Ectodermal cell (in vitro differentiated cells): Measurements from ENCODE around the gene MB21D2.
"Not testable (repeated sequence)": the region's sequence is repeated elsewhere in the genome, so short reads cannot be mapped to it uniquely, and the experiment has no call there.

Source experiments
- H3K27ac ChIP-seq: 2 replicates; pipeline ENCODE4 v1.7.0; 2013; ENCODE audit warnings: mild to moderate bottlenecking, low read depth, low read length; ENCODE audit not compliant: insufficient read depth, poor library complexity, severe bottlenecking
- H3K27me3 ChIP-seq: 2 replicates; pipeline ENCODE4 v1.7.0; 2013; ENCODE audit warnings: mild to moderate bottlenecking, low read length; ENCODE audit not compliant: insufficient read depth, control insufficient read depth, poor library complexity, severe bottlenecking
- H3K36me3 ChIP-seq: one replicate; pipeline ENCODE4 v1.7.0; 2013; ENCODE audit warnings: low read length; ENCODE audit not compliant: control insufficient read depth, insufficient read depth
- H3K4me1 ChIP-seq: one replicate; pipeline ENCODE4 v1.7.0; 2013; ENCODE audit warnings: low read length; ENCODE audit not compliant: control insufficient read depth, insufficient read depth
- H3K4me3 ChIP-seq: 2 replicates; pipeline ENCODE4 v1.7.0; 2013; ENCODE audit warnings: low read depth, low read length, control low read depth; ENCODE audit not compliant: insufficient read depth
- H3K9me3 ChIP-seq: 2 replicates; pipeline ENCODE4 v1.7.0; 2013; ENCODE audit warnings: mild to moderate bottlenecking, low read length, moderate library complexity; ENCODE audit not compliant: control insufficient read depth
- WGBS, 2 experiments: methylation state at CpG; one replicate each; pipeline ENCODE4 v1.1.7; 2013; ENCODE audit warnings: missing lambda C conversion rate in 2 of 2; 5-methylcytosine and 5-hydroxymethylcytosine counted together

Gene MB21D2

GRCh38 chr3:192816351-192816750 lies 101.3 kb downstream of the MB21D2 start:
- Histone ChIP-seq H3K4me1 (no peaks in the 10 kb centered on the region), H3K27ac (no peak overlapping the region), H3K4me3 (no peak overlapping the region), H3K36me3 (no peaks in the 10 kb centered on the region), H3K9me3 (no peaks in the 10 kb centered on the region), H3K27me3 (no peaks in the 10 kb centered on the region)
- 55 to 62% methylated on average over 4 of the region's 4 CpGs for WGBS, 2 experiments

- no peaks in the 10 kb centered on the region for H3K9me3 ChIP-seq
- H3K4me1 ChIP-seq: no peaks in the 10 kb centered on the region
- WGBS, 2 experiments: 43 to 51% methylated on average over 4 of the region's 4 CpGs
- no peaks in the 10 kb centered on the region for H3K36me3 ChIP-seq
- no peak overlapping the region for H3K4me3 ChIP-seq
- H3K27me3 ChIP-seq: no peaks in the 10 kb centered on the region
- H3K27ac ChIP-seq: no peak overlapping the region
Observed at GRCh38 chr3:192812743-192813383, 104.8 kb downstream of the MB21D2 start.

DNA sequence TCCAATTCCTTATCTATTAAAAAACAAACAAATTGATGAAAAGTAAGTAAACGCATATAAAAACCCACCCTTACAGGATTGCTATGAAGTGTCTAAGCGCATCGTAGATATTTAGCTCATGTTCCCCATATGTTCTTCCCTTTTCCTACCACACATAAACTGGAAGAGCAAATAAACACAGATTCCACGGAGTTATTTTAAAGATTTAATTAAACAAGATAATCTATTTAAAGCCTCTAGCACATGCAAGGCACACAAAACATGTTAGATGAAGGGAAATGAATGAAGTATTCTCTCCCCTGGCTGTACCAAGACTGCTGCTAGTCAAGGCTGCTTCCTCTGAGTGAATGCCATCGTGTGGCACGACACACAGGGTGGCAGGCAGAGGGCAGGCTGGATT lies 111.9 kb downstream of the MB21D2 start:
- no peaks in the 10 kb centered on the region for H3K9me3 ChIP-seq
- H3K27ac ChIP-seq: no peak overlapping the region
- H3K4me3 ChIP-seq: no peak overlapping the region
- H3K27me3 ChIP-seq: no peaks in the 10 kb centered on the region
- no peaks in the 10 kb centered on the region for H3K4me1 ChIP-seq
- no peaks in the 10 kb centered on the region for H3K36me3 ChIP-seq
- 95 to 96% methylated on average over 5 of the region's 6 CpGs for WGBS, 2 experiments

DNA sequence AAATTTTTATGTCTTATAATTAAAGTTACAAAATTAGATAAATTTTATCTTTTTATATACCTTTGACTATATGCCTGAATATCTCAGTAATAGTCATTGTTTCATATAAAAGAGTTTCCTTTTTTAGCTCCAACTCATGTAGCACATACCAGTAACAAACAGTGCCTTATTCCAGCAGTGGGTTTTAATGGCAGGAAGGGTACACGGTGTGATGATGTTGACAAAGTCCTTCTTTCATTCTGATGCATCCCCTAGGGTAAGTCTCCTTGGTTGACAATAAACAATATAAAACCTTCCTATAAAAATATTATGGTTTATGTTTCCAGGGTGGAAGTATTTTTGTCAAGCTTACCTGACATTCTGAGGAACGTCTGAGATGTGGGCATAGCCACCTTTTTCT lies 113.2 kb downstream of the MB21D2 start:
- H3K27ac ChIP-seq: no peak overlapping the region
- WGBS, 2 experiments: 82 to 100% methylated on average over 1 to 2 of the region's 2 CpGs
- no peak overlapping the region for H3K4me3 ChIP-seq
- no peaks in the 10 kb centered on the region for H3K4me1 ChIP-seq
- no peaks in the 10 kb centered on the region for H3K36me3 ChIP-seq
- no peaks in the 10 kb centered on the region for H3K9me3 ChIP-seq
- H3K27me3 ChIP-seq: no peaks in the 10 kb centered on the region

DNA sequence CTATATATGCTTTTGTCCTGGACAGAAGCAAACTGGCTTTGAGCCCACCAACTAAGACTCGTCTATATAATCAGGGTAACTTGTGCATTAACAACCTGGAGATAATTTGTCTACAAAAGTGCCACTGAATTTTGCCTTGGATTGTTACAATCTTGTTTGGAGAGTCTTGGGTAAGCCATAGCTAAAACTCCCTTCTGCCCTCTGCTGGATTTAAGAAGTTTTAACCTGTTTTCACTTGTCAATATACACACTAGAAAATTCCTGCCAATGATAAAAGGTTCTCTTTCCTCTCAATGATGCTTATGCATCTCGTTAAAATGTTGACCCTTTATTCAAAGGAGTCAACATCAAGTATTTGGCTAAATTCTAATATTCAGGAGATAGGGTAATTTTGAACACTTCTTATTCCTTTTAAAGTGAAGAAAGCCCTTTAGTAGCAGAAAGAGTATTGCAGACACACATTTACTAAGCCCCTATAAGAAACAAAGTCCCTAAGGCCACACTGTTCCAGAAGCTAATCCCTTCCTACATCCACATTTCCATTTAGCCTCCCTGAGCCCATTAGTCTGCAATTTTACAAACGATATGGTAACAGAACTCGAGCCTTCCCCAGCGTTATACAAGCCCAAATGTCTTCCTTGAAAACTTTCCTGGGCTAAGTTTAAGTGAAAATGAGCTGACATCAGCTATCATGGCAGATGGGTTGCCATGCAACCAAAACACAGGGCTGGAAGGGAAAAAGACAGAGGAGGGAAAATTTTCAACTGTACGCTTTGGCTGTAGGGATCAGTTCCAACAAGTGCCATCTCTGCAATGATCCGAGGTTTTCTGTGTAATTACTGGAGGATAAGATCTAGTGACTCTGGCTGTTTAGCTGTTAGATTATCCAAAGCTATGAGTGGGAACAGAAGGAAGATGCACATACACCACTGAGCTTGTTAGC lies 114.4 kb downstream of the MB21D2 start:
- no peak overlapping the region for H3K4me3 ChIP-seq
- no peaks in the 10 kb centered on the region for H3K36me3 ChIP-seq
- H3K27ac ChIP-seq: no peak overlapping the region
- no peaks in the 10 kb centered on the region for H3K27me3 ChIP-seq
- WGBS, 2 experiments: 78 to 85% methylated on average over 7 of the region's 7 CpGs
- H3K9me3 ChIP-seq: no peaks in the 10 kb centered on the region
- no peaks in the 10 kb centered on the region for H3K4me1 ChIP-seq

DNA sequence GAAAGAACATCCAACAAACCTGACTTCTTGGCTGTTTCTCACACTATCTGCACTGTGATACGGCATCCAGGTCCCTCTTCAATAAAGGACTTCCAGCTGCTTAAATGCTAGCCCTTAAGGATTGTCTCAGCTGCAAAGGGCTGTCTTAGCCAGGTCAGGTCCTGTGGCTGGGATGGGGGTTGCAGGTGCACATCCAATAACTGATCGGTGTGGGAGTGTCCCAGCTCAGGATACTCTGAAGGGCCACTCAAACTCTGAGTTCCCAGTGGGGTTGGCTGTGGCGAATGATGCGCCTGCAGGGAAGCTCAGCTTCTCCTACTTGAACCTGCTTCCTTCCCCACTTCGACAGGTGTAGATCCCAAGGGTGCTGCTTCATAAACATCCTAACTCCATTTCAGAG lies 115.7 kb downstream of the MB21D2 start:
- H3K36me3 ChIP-seq: no peaks in the 10 kb centered on the region
- 91 to 93% methylated on average over 5 of the region's 5 CpGs for WGBS, 2 experiments
- no peaks in the 10 kb centered on the region for H3K27me3 ChIP-seq

GRCh38 chr3:192799721-192800120 lies 117.9 kb downstream of the MB21D2 start:
- 93% methylated on average over 2 of the region's 2 CpGs for WGBS, 2 experiments
- Histone ChIP-seq H3K27ac (no peak overlapping the region), H3K4me3 (no peak overlapping the region), H3K4me1 (no peaks in the 10 kb centered on the region), H3K27me3 (no peaks in the 10 kb centered on the region), H3K36me3 (no peaks in the 10 kb centered on the region), H3K9me3 (no peaks in the 10 kb centered on the region)

More for the DNA sequence above, 115.7 kb downstream of the MB21D2 start:
- no peak overlapping the region for H3K27ac ChIP-seq
- no peak overlapping the region for H3K4me3 ChIP-seq
- H3K4me1 ChIP-seq: no peaks in the 10 kb centered on the region
- H3K9me3 ChIP-seq: no peaks in the 10 kb centered on the region

- H3K36me3 ChIP-seq: no peaks in the 10 kb centered on the region
- H3K4me3 ChIP-seq: no peak overlapping the region
- no peaks in the 10 kb centered on the region for H3K27me3 ChIP-seq
- no peaks in the 10 kb centered on the region for H3K9me3 ChIP-seq
- no peak overlapping the region for H3K27ac ChIP-seq
- 94% methylated on average over 6 of the region's 6 CpGs for WGBS, 2 experiments
- H3K4me1 ChIP-seq: no peaks in the 10 kb centered on the region
Observed at GRCh38 chr3:192795021-192795420, 122.6 kb downstream of the MB21D2 start.

GRCh38 chr3:192794216-192794615 lies 123.4 kb downstream of the MB21D2 start:
- no peaks in the 10 kb centered on the region for H3K9me3 ChIP-seq
- H3K27me3 ChIP-seq: no peaks in the 10 kb centered on the region
- H3K36me3 ChIP-seq: no peaks in the 10 kb centered on the region
- no peaks in the 10 kb centered on the region for H3K4me1 ChIP-seq
- no peak overlapping the region for H3K4me3 ChIP-seq
- no peak overlapping the region for H3K27ac ChIP-seq
- WGBS, 2 experiments: 83 to 92% methylated on average over 3 of the region's 3 CpGs

GRCh38 chr3:192788816-192789515 lies 128.7 kb downstream of the MB21D2 start:
- not testable (repeated sequence) for H3K4me3 ChIP-seq, H3K27me3 ChIP-seq, H3K36me3 ChIP-seq, H3K4me1 ChIP-seq, H3K9me3 ChIP-seq, H3K27ac ChIP-seq
- WGBS, 2 experiments: 96 to 98% methylated on average over 57 of the region's 57 CpGs
